HepG2 (cell line): ENCODE results near the gene KAZN. TPM values are rescaled to one million over a fixed set of nuclear protein-coding genes. Genes with fewer than 3 reads are reported as not detected.
A peak's percentile ranks its signal among the peaks of the same experiment; 100 is the strongest.

ENCODE experiments used
- ARNT2 ChIP-seq: sonication (generic); formaldehyde crosslinking; IDR thresholded peaks from 2 replicates; pipeline ENCODE4 v1.8.0; 2022; ENCODE audit warnings: mild to moderate bottlenecking, low read depth, missing genetic modification reagents, moderate library complexity
- ASH2L ChIP-seq: fragments of 300-600, 200-600 bp; sonication (generic); IDR thresholded peaks from 2 replicates; pipeline ENCODE4 v1.7.0; 2017; ENCODE audit warnings: low read depth, mild to moderate bottlenecking, moderate library complexity, mixed read lengths, low read length; ENCODE audit not compliant: insufficient read length
- GLI4 ChIP-seq: sonication (generic); formaldehyde crosslinking; IDR thresholded peaks from 2 replicates; pipeline ENCODE4 v1.5.1; 2020; ENCODE audit warnings: missing genetic modification reagents, mild to moderate bottlenecking, moderate library complexity, borderline replicate concordance
- KAT8 ChIP-seq: IDR thresholded peaks from 2 replicates; pipeline ENCODE4 v1.6.1; 2016; ENCODE audit warnings: missing genetic modification reagents, missing compliant biosample characterization
- LCORL ChIP-seq, 2 experiments: fragments of 450-650 bp in 1 of 2; sonication (generic) in 1 of 2; formaldehyde crosslinking in 1 of 2; IDR thresholded peaks; 2 replicates each; pipeline versions ENCODE4 v1.5.0 to v1.6.1; 2017 to 2020; ENCODE audit warnings: antibody characterized with exemption in 1 of 2, missing genetic modification reagents in 1 of 2
- MXD4 ChIP-seq: IDR thresholded peaks from 2 replicates; pipeline ENCODE4 v1.6.1; 2016; ENCODE audit warnings: mild to moderate bottlenecking, missing biosample characterization, missing genetic modification reagents
- POLR2G ChIP-seq: fragments of 200-400 bp; formaldehyde crosslinking; IDR thresholded peaks from 2 replicates; pipeline ENCODE4 v1.6.1; 2018; ENCODE audit warnings: mild to moderate bottlenecking, low read depth, low read length, moderate library complexity
- RARG ChIP-seq: sonication (generic); formaldehyde crosslinking; IDR thresholded peaks from 2 replicates; pipeline ENCODE4 v1.4.0; 2020; ENCODE audit warnings: low read depth, mild to moderate bottlenecking, missing genetic modification reagents
- SOX13 ChIP-seq, 3 experiments: fragments of 450-650 bp in 1 of 3; sonication (generic) in 1 of 3; formaldehyde crosslinking in 1 of 3; IDR thresholded peaks in 2 of 3; conservative IDR thresholded peaks in 1 of 3; 2 replicates each; pipeline versions ENCODE4 v1.5.0 to v1.6.1; 2016 to 2020; ENCODE audit warnings: antibody characterized with exemption in 1 of 3, mild to moderate bottlenecking in 1 of 3, missing compliant biosample characterization in 1 of 3, missing genetic modification reagents in 1 of 3, moderate library complexity in 1 of 3
- SOX5 ChIP-seq: IDR thresholded peaks from 2 replicates; pipeline ENCODE4 v1.6.1; 2016; ENCODE audit warnings: borderline replicate concordance
- ZNF143 ChIP-seq: sonication (generic); formaldehyde crosslinking; IDR thresholded peaks from 2 replicates; pipeline ENCODE4 v1.4.0; 2020; ENCODE audit warnings: missing genetic modification reagents
- ZNF260 ChIP-seq: sonication (generic); formaldehyde crosslinking; IDR thresholded peaks from 2 replicates; pipeline ENCODE4 v1.4.0; 2020; ENCODE audit warnings: missing genetic modification reagents, low read depth, mild to moderate bottlenecking, borderline replicate concordance
- ZNF547 ChIP-seq: sonication (generic); formaldehyde crosslinking; IDR thresholded peaks from 2 replicates; pipeline ENCODE4 v1.5.1; 2020; ENCODE audit warnings: mild to moderate bottlenecking, missing genetic modification reagents
- ZNF605 ChIP-seq: sonication (generic); formaldehyde crosslinking; IDR thresholded peaks from 2 replicates; pipeline ENCODE4 v1.8.0; 2022; ENCODE audit warnings: mild to moderate bottlenecking, missing genetic modification reagents
- ZNF644 ChIP-seq: IDR thresholded peaks from 2 replicates; pipeline ENCODE4 v1.6.1; 2016; ENCODE audit warnings: low read depth
- ZNF7 ChIP-seq: IDR thresholded peaks from 2 replicates; pipeline ENCODE4 v1.6.1; 2016; ENCODE audit warnings: missing biosample characterization, missing genetic modification reagents
- ZSCAN21 ChIP-seq: sonication (generic); formaldehyde crosslinking; IDR thresholded peaks from 2 replicates; pipeline ENCODE4 v1.8.0; 2022; ENCODE audit warnings: mild to moderate bottlenecking, missing genetic modification reagents, moderate library complexity, borderline replicate concordance
- polyA plus RNA-seq, 8 experiments: library from polyadenylated mRNA; depleted of rRNA in 3 of 8; stranded (reverse) in 7 of 8; unstranded in 1 of 8; fragments of >200 nt; fragmentation: Illumina TruSeq in 4 of 8; extraction: Trizol in 4 of 8; gene quantifications; 2 replicates each; pipeline versions ENCODE4 v1.2.1 to v1.2.3, GENCODE V29; 2011 to 2016; ENCODE audit warnings: low read depth in 4 of 8, missing spikeins in 1 of 8, mixed read lengths in 1 of 8; ENCODE audit not compliant: insufficient read depth in 1 of 8
- total RNA-seq, 5 experiments: library from RNA; depleted of rRNA; stranded (reverse); fragments of >200 nt; fragmentation: Illumina TruSeq; extraction: Trizol; gene quantifications; 2 replicates each; pipeline ENCODE4 v1.2.3, GENCODE V29; 2016; ENCODE audit warnings: low read depth in 1 of 5
- TF ChIP-seq, protein P1 (sequence below): sonication (generic); formaldehyde crosslinking; IDR thresholded peaks from 2 replicates; pipeline ENCODE4 v1.5.1; 2020; ENCODE audit warnings: mild to moderate bottlenecking, missing genetic modification reagents, moderate library complexity
- TF ChIP-seq, protein P2 (sequence below), 2 experiments: sonication (generic) in 1 of 2; formaldehyde crosslinking in 1 of 2; IDR thresholded peaks; 2 replicates each; pipeline versions ENCODE4 v1.4.0 to v1.6.1; 2018 to 2020; ENCODE audit warnings: missing genetic modification reagents in 2 of 2, borderline replicate concordance in 1 of 2, low read depth in 1 of 2, mild to moderate bottlenecking in 1 of 2, missing biosample characterization in 1 of 2
- TF ChIP-seq, protein P3 (sequence below): sonication (generic); formaldehyde crosslinking; IDR thresholded peaks from 2 replicates; pipeline ENCODE4 v1.5.1; 2020; ENCODE audit warnings: missing genetic modification reagents, mild to moderate bottlenecking, borderline replicate concordance

KAZN gene
- total and polyA plus RNA-seq, 2 of the 13 experiments (the other 11 are each of a cell fraction or from before 2014, with no cell fraction given): 10.4 to 13.5 TPM

DNA sequence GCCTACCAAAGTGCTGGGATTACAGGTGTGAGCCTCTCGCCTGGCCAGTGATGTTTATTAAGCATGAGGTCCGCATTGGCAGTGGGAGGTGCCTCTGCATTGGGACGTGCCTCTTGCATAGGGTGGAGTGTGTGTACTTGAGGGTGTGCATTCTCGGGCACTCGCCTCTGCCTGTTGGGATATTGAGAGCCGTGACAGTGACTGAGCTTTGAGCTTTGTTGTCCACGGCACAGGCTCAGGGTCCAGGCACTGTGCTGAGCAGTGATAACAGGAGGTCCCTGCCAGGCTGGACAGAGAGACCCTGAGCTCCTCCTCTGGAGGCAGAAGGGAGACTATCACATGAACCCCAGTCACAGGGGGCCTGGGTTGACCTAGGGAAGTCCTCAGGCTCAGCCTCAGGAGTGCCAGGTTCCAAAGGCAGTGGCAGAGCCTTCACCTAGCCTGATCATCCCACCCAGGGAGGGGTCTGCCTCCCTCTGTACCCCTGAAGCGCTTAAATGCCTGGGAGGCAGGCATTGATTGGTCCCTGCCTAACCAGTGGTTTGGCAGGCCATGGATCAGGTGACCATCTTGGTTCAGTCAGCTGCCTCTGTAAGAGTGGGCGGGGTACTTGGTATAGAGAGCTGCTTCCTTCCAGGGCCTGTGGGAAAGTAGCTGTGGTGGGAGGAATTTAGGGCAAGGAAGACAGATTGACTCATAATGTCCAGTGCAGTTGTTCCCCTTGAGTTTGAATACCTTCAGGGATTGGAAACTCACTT is 341.2 kb downstream of the KAZN start (continued):
- TF ChIP-seq, protein P1, sequence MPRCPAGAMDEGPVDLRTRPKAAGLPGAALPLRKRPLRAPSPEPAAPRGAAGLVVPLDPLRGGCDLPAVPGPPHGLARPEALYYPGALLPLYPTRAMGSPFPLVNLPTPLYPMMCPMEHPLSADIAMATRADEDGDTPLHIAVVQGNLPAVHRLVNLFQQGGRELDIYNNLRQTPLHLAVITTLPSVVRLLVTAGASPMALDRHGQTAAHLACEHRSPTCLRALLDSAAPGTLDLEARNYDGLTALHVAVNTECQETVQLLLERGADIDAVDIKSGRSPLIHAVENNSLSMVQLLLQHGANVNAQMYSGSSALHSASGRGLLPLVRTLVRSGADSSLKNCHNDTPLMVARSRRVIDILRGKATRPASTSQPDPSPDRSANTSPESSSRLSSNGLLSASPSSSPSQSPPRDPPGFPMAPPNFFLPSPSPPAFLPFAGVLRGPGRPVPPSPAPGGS (CRISPR knock-in tag): peak; percentile 81
- peak; percentile 38; the same call in 1 of the 2 replicates for TF ChIP-seq POLR2G
- no peak for TF ChIP-seq SOX13 (IDR thresholded peaks at IDR 0.05)
- no peak for TF ChIP-seq SOX13 (CRISPR knock-in tag; conservative IDR thresholded peaks at IDR 0.05 in 1 of 2, IDR thresholded peaks at IDR 0.05 in 1 of 2)
- no peak for TF ChIP-seq ZNF260 (CRISPR knock-in tag)
- peak; percentile 39 for TF ChIP-seq ASH2L
- peak; percentile 44; the same call in 1 of the 2 replicates for TF ChIP-seq KAT8 (CRISPR knock-in tag)
- 0 out of 2 replicates have a peak, but pooled peaks have one; percentile 6 for TF ChIP-seq ZNF7 (CRISPR knock-in tag)
- 0 out of 2 replicates have a peak, but pooled peaks have one; percentile 45 for TF ChIP-seq GLI4 (CRISPR knock-in tag)
- no peak for TF ChIP-seq LCORL (IDR thresholded peaks at IDR 0.05)
- TF ChIP-seq LCORL (CRISPR knock-in tag; IDR thresholded peaks at IDR 0.05): peak; percentile 90
- TF ChIP-seq MXD4 (CRISPR knock-in tag): peak; percentile 46; the same call in 1 of the 2 replicates
- TF ChIP-seq ZNF547: 0 out of 2 replicates have a peak, but pooled peaks have one; percentile 40
- peak; percentile 49; the same call in 1 of the 2 replicates for TF ChIP-seq ZSCAN21 (CRISPR knock-in tag)
- 0 out of 2 replicates have a peak, but pooled peaks have one; percentile 11 for TF ChIP-seq ZNF143
- peak; percentile 78; the same call in 1 of the 2 replicates for TF ChIP-seq SOX5
- TF ChIP-seq, protein P2, sequence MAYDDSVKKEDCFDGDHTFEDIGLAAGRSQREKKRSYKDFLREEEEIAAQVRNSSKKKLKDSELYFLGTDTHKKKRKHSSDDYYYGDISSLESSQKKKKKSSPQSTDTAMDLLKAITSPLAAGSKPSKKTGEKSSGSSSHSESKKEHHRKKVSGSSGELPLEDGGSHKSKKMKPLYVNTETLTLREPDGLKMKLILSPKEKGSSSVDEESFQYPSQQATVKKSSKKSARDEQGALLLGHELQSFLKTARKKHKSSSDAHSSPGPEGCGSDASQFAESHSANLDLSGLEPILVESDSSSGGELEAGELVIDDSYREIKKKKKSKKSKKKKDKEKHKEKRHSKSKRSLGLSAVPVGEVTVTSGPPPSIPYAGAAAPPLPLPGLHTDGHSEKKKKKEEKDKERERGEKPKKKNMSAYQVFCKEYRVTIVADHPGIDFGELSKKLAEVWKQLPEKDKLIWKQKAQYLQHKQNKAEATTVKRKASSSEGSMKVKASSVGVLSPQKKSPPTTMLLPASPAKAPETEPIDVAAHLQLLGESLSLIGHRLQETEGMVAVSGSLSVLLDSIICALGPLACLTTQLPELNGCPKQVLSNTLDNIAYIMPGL (CRISPR knock-in tag; IDR thresholded peaks at IDR 0.05; ENCODE audit: borderline replicate concordance in 1 of 2, low read depth in 1 of 2): peak in 1 of 2 experiments; percentile 44; a peak in 1 of 4 replicates
- TF ChIP-seq ARNT2 (CRISPR knock-in tag): no peak
- TF ChIP-seq ZNF605: 0 out of 2 replicates have a peak, but pooled peaks have one; percentile 34
- TF ChIP-seq, protein P3, sequence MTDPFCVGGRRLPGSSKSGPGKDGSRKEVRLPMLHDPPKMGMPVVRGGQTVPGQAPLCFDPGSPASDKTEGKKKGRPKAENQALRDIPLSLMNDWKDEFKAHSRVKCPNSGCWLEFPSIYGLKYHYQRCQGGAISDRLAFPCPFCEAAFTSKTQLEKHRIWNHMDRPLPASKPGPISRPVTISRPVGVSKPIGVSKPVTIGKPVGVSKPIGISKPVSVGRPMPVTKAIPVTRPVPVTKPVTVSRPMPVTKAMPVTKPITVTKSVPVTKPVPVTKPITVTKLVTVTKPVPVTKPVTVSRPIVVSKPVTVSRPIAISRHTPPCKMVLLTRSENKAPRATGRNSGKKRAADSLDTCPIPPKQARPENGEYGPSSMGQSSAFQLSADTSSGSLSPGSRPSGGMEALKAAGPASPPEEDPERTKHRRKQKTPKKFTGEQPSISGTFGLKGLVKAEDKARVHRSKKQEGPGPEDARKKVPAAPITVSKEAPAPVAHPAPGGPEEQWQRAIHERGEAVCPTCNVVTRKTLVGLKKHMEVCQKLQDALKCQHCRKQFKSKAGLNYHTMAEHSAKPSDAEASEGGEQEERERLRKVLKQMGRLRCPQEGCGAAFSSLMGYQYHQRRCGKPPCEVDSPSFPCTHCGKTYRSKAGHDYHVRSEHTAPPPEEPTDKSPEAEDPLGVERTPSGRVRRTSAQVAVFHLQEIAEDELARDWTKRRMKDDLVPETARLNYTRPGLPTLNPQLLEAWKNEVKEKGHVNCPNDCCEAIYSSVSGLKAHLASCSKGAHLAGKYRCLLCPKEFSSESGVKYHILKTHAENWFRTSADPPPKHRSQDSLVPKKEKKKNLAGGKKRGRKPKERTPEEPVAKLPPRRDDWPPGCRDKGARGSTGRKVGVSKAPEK: 0 out of 2 replicates have a peak, but pooled peaks have one; percentile 44
- TF ChIP-seq ZNF644 (CRISPR knock-in tag): 0 out of 2 replicates have a peak, but pooled peaks have one; percentile 44
- TF ChIP-seq RARG (CRISPR knock-in tag): no peak
